GM21447 (cell line): Measurements from ENCODE around the gene RNF126.

Experiments
- ATAC-seq: cut with Tn5 transposase; IDR thresholded peaks from one replicate; pipeline ENCODE4 v1.9.1; 2021; ENCODE audit not compliant: unreplicated experiment

The RNF126 gene

DNA sequence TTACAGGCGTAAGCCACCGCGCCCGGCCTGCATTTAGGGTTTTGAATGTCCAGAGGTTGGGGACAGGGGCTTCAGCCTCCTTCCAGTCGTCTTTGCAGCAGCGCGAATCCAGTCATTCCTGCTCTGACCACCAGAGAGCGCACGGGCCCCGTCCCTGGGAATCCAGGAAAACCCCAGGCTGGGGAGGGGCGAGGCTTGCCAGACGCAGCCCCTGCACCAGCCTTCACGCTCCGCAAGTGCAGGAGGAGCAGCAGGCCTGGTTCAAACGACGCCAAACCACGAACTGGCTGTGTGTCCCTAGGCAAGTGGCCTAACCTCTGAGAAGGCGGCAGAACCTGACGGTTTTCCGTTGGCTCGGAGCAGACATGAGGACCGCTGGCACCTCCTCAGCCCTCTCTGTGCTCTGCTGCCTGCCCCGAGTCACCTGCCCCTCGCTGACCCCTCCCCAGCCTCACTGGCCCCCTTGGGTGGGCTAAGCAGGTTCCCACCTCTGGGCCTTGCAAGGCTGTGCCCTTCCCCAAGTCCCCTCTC, 2.0 kb upstream of the RNF126 start:
- no peak for ATAC-seq

- peak; percentile 1 for ATAC-seq
Measured at GRCh38 chr19:663682-664117, 686 bp upstream of the RNF126 start.

DNA sequence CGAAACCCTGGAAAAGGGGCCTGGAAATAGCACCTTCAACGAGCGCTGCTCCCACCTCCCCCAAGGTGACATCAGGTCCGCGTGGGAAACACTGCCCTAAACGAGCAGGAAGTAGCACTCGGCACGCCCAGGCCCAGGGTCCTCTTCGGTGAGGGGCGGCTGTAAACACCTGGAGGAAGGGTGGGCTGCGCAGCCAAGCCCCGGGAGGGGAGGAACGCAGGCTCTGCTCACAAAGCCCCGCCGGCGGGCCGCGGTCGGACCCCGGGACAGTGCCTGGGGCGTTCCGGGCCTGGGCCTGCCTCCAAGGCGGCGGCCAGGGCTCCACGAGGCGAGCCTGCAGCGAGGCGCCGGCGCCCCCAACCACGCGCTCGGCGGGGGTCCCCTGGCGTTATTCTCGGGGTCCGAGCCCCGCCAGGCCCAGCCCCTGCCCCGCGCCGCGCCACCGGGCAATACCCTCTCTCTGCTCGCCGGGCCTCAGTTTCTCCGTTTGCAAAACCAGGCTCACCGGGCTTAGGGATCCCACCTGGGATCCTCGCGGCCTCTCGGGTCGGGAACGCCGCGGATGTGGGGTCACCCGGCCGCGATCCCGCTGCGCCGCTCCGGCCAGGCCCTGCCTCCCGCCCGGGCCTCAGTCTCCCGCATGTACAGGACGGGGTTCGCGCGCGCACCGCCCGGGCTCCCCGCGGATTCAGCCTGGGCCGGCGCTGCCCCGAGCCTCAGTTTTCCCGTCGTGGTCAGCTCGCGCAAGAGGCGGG, 630 bp downstream of the RNF126 start:
- peak; percentile 12 for ATAC-seq

GRCh38 chr19:661427-662196, 1.4 kb downstream of the RNF126 start:
- ATAC-seq: no peak

DNA sequence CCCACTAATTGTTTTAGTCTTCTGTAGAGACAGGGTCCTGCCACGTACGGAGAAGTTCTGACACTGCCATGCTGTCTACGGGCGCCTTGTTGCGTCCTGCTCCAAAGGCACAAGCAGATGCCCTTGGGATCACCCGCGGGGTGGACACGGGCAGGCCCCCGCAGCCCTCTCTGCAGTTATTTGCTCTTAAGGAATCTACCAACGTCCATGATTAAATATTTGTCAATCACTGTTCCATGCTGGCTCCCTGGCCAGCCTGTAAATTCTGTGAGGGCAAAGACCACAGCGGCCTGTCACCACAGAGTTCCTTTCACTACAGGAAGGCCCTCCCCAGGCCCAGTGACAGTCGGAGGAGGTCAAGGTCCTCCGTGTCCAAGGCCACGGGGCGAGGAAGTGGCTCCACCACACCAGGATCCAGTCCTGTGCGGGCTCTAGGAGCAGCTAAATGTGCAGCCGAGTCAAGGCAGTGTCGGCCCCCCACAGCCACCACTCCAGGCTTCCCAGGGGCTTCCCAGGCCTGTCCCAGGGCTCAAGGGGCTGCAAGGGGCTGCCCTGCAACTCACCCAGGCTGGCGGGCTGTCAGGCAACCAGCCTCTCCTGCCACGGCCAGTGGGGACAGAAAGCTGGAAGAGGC, 2.1 kb downstream of the RNF126 start:
- no peak for ATAC-seq

DNA sequence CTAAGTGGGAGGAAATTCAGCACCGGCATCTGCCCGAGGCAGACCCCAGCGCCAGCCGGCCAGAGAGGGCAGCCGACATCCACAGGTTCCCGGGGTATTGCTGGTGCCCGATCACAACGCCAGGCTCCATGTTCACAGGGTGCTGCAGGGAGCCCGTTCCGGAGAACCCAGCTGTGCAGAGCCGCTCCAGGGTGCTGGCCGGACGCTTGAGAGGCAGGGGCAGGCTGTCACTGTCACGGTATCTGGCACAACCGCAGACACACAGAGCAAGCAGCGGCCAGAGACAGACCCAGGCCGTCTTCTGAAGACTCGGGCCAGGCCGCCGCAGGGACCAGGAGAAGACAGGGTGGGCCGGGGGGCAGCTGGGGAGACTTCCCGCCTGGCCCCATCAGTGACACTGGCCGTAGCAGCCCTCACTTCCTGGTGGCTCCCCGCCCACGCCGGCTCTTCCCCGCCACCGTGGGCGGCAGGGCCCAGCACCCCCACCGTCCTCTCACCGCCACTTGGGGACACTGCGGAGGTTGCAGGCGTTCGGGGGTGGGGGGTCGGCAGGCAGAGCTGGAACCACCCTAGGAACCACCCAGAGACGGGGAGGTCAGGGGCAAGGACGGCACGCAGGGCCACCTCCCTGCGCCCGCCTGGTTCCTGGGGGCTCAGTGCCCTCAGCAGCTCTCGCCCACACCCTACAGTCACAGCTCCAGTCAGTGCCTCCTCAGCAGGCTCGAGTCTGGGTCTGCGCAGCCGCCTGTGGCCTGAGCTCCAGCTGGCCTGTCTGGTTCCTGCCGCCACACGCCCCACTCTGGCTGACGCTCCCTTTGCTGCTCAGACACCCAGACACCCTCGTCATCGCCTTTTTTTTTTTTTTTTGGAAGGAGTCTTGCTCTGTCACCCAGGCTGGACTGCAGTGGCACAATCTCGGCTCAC, 3.8 kb downstream of the RNF126 start:
- no peak for ATAC-seq

DNA sequence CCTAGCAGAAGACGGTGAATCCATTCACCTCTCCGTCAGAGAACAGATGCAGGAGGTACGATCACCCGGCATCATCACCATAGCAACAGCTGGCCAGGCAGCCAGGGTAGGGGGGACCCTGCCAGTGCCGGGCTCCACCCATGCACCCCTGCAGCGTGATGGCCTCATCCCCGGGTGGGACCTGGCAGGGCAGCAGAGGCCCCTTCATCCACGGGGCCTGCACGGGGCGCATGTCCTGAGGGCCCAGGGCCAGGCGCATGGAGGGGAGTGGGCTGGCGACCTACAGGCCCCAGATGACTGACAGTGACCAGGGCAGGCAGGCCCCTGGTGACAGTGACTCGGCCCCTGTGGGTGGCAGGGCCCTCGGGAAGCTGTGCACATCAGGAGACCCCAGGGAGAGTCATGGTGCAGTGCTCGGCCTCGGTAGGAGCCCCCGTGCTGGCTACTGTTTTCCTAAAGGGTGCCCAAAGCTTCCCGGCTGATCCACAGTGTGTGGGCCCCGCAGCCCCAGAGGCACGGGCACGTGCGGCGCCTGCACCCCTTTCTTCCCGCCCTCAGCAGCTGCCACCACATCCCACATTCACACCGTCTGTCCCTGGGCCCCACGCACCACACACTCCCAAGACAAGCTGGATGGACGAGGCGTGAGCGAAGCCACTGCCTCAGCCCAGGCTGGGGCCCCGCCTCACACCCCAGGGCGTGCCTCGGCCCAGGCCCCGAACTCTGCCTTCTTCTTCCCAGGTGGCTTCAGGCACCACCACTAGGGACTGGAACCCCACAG, 4.8 kb downstream of the RNF126 start:
- no peak for ATAC-seq

- ATAC-seq: no peak
Measured at GRCh38 chr19:657611-658010, 5.4 kb downstream of the RNF126 start.

GRCh38 chr19:656751-657559, 6.1 kb downstream of the RNF126 start:
- ATAC-seq: no peak

GRCh38 chr19:655691-656090, 7.3 kb downstream of the RNF126 start:
- no peak for ATAC-seq

- ATAC-seq: no peak
Measured at GRCh38 chr19:653425-653824, 9.6 kb downstream of the RNF126 start.

GRCh38 chr19:652467-653389, 10.3 kb downstream of the RNF126 start:
- no peak for ATAC-seq

- ATAC-seq: no peak
Measured at GRCh38 chr19:651991-652390, 11.0 kb downstream of the RNF126 start.

GRCh38 chr19:651114-651818, 11.7 kb downstream of the RNF126 start:
- no peak for ATAC-seq

DNA sequence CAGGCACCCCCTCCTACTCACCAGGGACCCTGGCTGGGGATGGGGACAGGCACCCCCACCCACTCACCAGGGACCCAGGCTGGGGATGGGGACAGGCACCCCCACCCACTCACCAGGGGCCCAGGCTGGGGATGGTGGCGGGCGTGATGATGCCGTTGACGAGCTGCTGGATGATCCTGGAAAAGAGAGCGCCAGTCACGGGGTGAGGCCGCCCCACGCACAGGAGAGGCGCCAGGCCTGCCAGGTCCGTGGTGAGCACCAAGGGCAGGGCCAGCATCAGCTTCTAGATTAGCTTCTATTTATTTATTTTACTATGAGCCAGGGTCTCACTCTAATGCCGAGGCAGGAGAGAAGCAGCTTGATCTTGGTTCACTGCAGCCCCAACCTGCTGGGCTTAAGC, 12.9 kb downstream of the RNF126 start:
- no peak for ATAC-seq

DNA sequence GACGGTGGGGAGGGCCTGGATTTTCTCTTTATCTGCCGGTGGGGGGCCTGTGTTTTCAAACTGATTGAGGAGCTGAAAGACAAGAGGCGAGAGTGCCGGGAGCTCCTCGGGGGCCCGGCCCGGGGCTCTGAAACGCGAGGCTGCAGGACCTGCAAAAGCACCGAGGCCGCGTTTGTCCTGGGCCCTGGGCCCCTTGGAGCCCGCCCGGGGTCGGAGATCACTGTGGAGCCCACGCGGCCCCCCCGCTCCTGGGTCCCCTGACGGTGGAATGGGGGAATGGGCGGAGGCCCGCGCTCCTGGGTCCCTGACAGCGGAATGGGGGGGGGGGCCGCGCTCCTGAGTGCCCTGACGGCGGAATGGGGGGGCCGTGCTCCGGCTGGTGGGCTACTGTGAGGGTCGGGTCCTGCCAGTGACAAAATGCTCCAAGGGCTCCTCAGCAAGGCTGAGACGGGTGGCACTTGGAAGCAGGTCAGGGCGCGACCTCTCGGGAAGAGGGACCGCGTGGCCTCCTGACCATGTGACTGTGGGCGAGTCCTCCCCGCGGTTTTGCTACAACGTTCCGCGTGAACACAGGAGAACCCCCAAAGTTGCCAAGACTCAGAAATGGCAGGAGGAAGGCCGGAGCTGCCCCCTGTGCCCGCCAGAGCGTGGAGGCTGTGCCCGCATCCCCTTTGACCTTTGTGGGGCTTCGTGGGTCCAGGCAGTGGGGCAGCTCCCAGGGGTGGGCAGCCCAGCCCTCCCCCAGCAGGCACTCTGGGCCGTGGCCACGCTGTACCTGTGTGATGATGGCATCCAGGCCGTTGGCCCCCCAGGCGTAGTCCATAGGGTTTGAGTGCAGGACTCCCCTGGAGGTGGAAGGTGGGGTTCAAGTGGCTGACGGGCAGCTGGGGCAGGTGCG, 13.9 kb downstream of the RNF126 start:
- ATAC-seq: no peak
